ENCODE results near the gene MPZL3. TPM values are rescaled to one million over a fixed set of nuclear protein-coding genes. Genes with fewer than 3 reads are reported as not detected.

MPZL3 gene
- total RNA-seq, 1 experiment from 2014 or later: 2.0 TPM

DNA sequence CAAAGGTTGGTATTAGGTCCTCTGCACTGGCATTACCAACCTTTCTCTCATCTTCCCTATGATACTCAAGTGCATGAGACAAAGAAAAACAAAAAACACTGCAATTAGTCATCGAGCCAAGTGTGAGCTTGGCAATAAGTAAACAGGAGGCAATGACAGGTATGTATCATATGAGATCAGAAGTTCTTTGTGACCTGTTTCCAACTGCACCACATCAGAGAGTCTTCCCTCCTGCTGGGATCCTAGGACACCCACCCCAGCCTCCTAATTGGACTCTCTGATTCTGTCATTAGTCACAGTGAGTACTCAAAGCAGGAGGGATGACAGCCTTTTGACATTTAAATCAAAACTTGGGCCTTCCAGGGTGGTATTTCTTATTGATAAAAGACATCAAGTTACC is 19.5 kb downstream of the MPZL3 start:
- DNase-seq (ENCODE audit: low spot score): no peak

- no peak for DNase-seq (ENCODE audit: low spot score)
Observed at GRCh38 chr11:118231461-118231860, 20.7 kb downstream of the MPZL3 start.

DNA sequence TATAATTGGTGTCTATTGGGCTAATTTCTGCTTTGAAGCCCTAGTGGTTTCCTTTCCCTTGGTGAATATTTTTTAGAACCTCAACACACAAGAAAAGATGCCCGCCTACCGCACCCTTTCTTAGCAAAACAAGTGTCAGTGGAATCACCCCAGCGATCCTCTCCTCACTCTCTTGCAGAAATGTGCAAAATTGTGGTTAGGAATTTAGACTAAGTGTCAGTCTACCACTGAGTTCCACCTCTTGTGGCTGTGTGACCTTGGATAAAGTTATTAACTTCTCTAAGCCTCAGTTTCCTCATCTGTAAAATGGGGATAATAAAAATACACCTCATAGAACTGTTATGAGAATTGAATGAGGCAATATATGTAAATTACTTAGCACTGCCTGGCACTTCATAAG is 22.1 kb downstream of the MPZL3 start:
- no peak for DNase-seq (ENCODE audit: low spot score)

- no peak for DNase-seq (ENCODE audit: low spot score)
Observed at GRCh38 chr11:118229274-118229847, 22.8 kb downstream of the MPZL3 start.

GRCh38 chr11:118227865-118228785 is 24.0 kb downstream of the MPZL3 start:
- DNase-seq (ENCODE audit: low spot score): no peak

DNA sequence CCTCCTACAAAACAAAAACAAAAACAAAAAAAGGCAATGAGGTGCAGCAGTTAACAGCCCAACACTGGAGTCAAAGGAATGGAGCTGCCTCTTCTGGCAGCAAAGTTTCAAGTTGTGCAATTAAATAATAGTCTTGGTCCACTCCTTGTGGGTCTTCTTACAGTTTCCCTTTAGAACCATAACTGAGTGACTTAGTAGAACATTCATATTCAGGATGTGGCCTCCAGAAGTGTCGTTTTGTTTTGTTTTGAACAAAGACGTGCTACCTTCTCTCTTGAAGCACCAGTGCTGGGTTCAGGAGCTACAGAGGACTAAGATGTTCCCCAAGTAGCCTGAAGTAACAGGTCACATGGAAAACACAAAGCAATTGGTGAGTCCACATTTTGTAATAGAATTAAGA is 25.4 kb downstream of the MPZL3 start:
- DNase-seq (ENCODE audit: low spot score): no peak

DNA sequence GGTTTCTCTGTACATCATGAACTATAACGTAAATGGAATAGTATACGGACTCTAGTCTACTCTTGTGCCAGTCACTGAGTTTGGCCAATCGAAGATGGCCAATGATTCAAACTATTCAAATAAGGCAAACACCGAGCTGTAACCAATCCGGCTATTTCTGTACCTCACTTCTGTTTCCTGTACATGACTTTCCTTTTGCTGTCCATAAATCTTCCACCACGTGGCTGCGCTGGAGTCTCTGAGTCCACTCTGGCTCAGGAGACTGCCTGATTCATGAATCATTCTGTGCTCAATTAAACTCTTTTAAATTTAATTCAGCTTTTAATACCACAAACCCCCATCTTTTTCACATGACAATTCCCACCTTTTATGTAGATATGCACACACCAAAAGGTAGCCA is 25.9 kb downstream of the MPZL3 start:
- peak; percentile 62 for DNase-seq (ENCODE audit: low spot score)

DNA sequence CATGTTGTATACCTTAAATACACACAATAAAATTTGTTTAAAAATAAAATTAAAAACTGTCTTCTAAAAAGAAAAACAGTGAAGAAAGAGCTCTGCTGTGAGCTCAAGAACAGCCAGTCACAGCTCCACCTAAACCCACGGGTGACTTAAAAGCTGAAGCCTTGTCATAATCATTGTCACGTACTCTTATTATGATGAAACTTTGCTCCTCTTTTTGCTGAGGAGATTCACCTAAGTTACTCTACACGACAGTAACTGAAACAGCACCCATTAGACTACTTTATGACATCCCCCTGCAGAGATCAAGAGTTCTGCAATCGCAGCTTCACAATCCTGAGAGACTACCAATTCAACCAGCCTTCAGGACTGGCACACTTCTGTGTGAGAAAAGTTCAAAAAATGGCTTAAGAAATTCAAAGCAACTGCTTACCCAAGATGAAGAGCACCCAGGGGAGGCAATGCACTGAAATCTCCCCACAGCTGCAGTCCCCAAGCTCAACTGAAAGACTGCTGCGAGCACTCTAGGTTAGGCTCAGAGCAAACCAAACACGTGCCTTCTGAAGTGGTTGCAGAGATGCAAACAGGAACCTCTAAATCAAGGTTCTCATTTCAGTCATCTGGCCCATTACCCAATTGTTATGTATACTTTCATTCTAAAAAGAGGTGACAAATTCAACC is 27.5 kb downstream of the MPZL3 start, which contains the start of gene JAML:
JAML (minus strand) TSS at position 501 of the 678 bp plus-strand sequence. CDS start 10,145 bp downstream, outside the sequence.
- no peak for DNase-seq (ENCODE audit: low spot score)

- DNase-seq (ENCODE audit: low spot score): no peak
Observed at GRCh38 chr11:118223992-118224391, 28.2 kb downstream of the MPZL3 start.

DNA sequence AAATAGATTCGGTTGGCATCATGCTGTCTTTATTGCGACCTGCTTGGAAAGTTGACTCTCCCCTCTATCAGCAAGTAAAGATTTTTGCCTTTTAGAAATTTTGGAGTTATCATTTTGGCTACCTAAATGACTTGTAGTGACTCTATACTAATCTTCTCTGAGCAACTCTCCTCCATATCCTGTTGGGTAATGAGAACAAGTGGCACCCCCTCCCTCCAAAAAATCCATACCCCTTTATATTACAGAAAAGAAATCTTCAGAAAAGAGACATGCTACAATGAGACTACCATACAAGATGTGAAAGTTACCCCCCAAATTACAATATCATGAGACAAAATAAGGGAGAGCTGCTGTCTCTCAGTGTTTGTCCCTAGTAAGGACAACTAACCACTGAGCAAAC is 28.6 kb downstream of the MPZL3 start:
- DNase-seq (ENCODE audit: low spot score): no peak

- DNase-seq (ENCODE audit: low spot score): no peak
Observed at GRCh38 chr11:118222437-118222836, 29.7 kb downstream of the MPZL3 start.

GRCh38 chr11:118221419-118221818 is 30.7 kb downstream of the MPZL3 start:
- no peak for DNase-seq (ENCODE audit: low spot score)

GRCh38 chr11:118219732-118220131 is 32.4 kb downstream of the MPZL3 start:
- DNase-seq (ENCODE audit: low spot score): no peak

- no peak for DNase-seq (ENCODE audit: low spot score)
Observed at GRCh38 chr11:118219244-118219643, 32.9 kb downstream of the MPZL3 start.

DNA sequence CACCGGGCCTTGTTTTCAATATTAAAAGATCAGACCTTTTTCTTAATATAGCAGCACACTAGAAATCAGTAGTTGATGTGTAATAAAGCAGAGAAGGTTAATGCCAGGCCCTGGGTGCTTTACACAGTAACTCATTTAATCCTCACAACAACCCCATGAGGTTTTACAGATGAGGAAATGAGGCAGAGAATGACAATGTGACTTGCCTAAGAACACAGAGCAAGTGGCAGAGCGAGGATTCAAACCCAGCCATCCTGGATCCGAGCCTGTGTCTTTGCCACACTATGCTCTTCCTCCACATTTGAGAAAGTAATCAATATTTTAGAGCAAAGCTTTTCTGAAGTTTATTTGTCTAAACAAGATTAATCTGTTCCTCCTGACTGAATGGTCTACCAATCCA is 34.6 kb downstream of the MPZL3 start:
- DNase-seq (ENCODE audit: low spot score): no peak

GRCh38 chr11:118216621-118217481 is 35.3 kb downstream of the MPZL3 start:
- no peak for DNase-seq (ENCODE audit: low spot score)

DNA sequence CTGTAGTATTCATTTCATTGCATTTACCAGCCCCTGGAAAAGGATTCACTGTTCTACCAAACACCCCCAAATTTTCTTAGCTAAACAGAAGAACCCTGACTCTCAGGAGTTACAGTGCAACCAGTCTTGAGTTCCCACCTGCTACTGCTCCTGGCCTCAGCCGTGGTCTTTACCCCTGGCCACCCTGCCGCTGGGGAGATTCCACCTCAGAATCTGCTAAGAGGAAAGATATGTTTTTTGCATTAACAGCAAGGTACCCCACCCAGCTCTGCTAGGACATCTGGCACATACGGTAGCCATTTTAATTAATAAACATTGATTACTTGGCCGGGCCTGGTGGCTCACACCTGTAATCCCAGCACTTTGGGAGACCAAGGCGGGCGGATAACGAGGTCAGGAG is 36.4 kb downstream of the MPZL3 start:
- DNase-seq (ENCODE audit: low spot score): no peak

- DNase-seq (ENCODE audit: low spot score): no peak
Observed at GRCh38 chr11:118215262-118215661, 36.9 kb downstream of the MPZL3 start.

DNA sequence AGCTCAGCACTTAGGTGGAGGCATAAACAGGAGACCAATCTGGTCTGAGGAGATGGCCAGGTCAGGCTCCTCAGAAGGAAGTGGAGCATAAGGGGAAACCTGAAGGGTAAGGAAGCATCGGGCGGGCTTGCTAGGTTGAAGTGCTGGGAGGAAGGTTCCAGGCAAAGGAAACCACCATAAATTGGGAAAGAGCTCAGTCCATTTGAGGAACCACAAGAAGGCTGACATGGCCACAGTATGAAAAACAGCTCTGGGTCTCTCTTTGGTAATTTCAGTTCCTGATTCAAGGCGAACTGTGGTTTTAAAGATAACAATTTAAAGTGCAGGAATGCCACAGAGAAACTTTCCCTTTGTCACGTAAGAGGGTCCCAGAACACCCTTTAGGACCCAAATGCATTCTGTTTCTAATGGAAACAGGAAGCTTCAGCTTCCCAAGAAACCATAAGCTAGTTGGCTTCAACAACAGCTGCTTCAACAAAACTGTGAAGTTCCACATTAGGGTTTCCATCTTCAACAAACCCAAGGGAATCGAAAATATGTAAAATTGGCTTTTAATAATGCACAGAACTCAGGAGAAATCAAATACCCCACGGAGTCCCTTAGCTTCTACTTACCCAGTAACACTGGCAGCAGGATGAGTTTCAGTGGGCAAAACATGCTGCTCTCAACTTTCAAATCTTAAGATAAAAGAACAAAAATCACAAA is 37.8 kb downstream of the MPZL3 start:
- no peak for DNase-seq (ENCODE audit: low spot score)

DNA sequence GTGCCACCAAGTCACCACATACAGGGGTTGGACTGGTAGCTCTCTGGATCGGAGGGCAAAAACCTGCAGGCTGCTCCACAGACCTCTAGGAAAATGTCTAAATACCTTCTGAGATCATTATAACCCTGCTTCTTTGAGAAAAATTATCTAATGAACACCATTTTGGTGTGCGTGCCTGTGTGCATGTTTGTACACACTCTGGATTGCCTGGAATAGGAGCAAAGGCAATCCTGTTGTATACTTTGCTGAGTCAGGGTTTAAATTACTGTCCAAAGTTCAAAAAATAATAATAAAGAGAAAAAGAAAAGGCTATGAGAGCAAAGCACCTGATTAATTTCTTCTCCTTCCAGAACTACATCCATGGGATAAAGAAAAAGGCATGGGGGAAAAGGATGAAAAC is 38.4 kb downstream of the MPZL3 start:
- no peak for DNase-seq (ENCODE audit: low spot score)

- no peak for DNase-seq (ENCODE audit: low spot score)
Observed at GRCh38 chr11:118213201-118213600, 39.0 kb downstream of the MPZL3 start.
